Hepatocyte (in vitro differentiated cells): Measurements from ENCODE around the gene ASCC2. TPM values are rescaled to one million over a fixed set of nuclear protein-coding genes. Genes with fewer than 3 reads are reported as not detected.

ENCODE experiments used
- DNase-seq: peaks from one replicate; pipeline ENCODE4 v3.0.0-alpha.2; 2016; ENCODE audit warnings: low spot score
- H2AFZ ChIP-seq: fragments of 200-600 bp; sonication (generic); 2 replicates; pipeline ENCODE4 v1.6.0; 2016; ENCODE audit warnings: antibody characterized with exemption, mild to moderate bottlenecking
- H3K27ac ChIP-seq: fragments of 200-600 bp; sonication (generic); 2 replicates; pipeline ENCODE4 v1.5.1; 2016; ENCODE audit warnings: mild to moderate bottlenecking
- H3K27me3 ChIP-seq: fragments of 200-600 bp; sonication (generic); 2 replicates; pipeline ENCODE4 v1.6.1; 2016
- H3K36me3 ChIP-seq: fragments of 200-600 bp; sonication (generic); replicated peaks from 2 replicates; pipeline ENCODE4 v1.5.1; 2016; ENCODE audit warnings: low read depth; ENCODE audit not compliant: insufficient read depth
- H3K4me1 ChIP-seq: fragments of 200-600 bp; sonication (generic); 2 replicates; pipeline ENCODE4 v1.5.1; 2016; ENCODE audit warnings: mild to moderate bottlenecking, moderate library complexity; ENCODE audit not compliant: insufficient read depth
- H3K4me2 ChIP-seq: fragments of 200-600 bp; sonication (generic); 2 replicates; pipeline ENCODE4 v1.6.0; 2016
- H3K4me3 ChIP-seq: fragments of 200-600 bp; sonication (generic); 2 replicates; pipeline ENCODE4 v1.5.1; 2016; ENCODE audit warnings: mild to moderate bottlenecking
- H3K79me2 ChIP-seq: fragments of 200-600 bp; sonication (generic); 2 replicates; pipeline ENCODE4 v1.6.0; 2017; ENCODE audit warnings: mild to moderate bottlenecking
- H3K9me2 ChIP-seq: fragments of 200-600 bp; sonication (generic); replicated peaks from 2 replicates; pipeline ENCODE4 v1.6.0; 2017; ENCODE audit warnings: mild to moderate bottlenecking; ENCODE audit not compliant: insufficient read depth
- H3K9me3 ChIP-seq: fragments of 200-600 bp; sonication (generic); 2 replicates; pipeline ENCODE4 v1.5.1; 2016; ENCODE audit warnings: low read depth, mild to moderate bottlenecking
- H4K20me1 ChIP-seq: fragments of 200-600 bp; sonication (generic); 2 replicates; pipeline ENCODE4 v1.6.0; 2016; ENCODE audit warnings: mild to moderate bottlenecking; ENCODE audit not compliant: insufficient read depth, poor library complexity, severe bottlenecking
- CTCF ChIP-seq: fragments of 200-600 bp; sonication (generic); IDR thresholded peaks from 2 replicates; pipeline ENCODE4 v1.5.1; 2016; ENCODE audit warnings: antibody characterized with exemption, mild to moderate bottlenecking; ENCODE audit not compliant: poor library complexity
- EZH2 ChIP-seq: fragments of 200-600 bp; sonication (generic); IDR thresholded peaks from 2 replicates; pipeline ENCODE4 v1.6.1; 2016; ENCODE audit warnings: antibody characterized with exemption, mild to moderate bottlenecking, borderline replicate concordance
- EZH2phosphoT487 ChIP-seq: fragments of 200-600 bp; sonication (generic); IDR thresholded peaks from one replicate; pipeline ENCODE4 v1.6.1; 2018; ENCODE audit warnings: antibody characterized with exemption, mild to moderate bottlenecking, low read depth, moderate library complexity; ENCODE audit not compliant: unreplicated experiment, severe bottlenecking
- WGBS: methylation state at CpG from one replicate; pipeline ENCODE4 v1.1.6; 2016; ENCODE audit warnings: low lambda C conversion rate; ENCODE audit errors: missing lambda C conversion rate; 5-methylcytosine and 5-hydroxymethylcytosine counted together
- polyA plus RNA-seq: library from polyadenylated mRNA; unstranded; fragments of >200 nt; fragmentation: Nextera tagmentation; extraction: Ambion mirVana; gene quantifications from 2 replicates; pipeline ENCODE4 v1.2.1, GENCODE V29; 2016
- total RNA-seq: library from RNA; depleted of rRNA; stranded (reverse); fragments of >200 nt; gene quantifications from 2 replicates; pipeline ENCODE4 v1.2.3, GENCODE V29; 2014

ASCC2 gene
- total and polyA plus RNA-seq, 2 experiments from 2014 or later, result 25.9 to 54.8 TPM

- Histone ChIP-seq H3K9me2 (no peaks in the 10 kb centered on the region), H2AFZ (no peak overlapping the region), H3K4me2 (no peak overlapping the region), H3K27ac (no peak overlapping the region), H3K36me3 (no peaks in the 10 kb centered on the region), H3K9me3 (no peaks in the 10 kb centered on the region), H3K79me2 (no peaks in the 10 kb centered on the region), H3K27me3 (no peaks in the 10 kb centered on the region), H3K4me1 (peaks cover 4% of the 10 kb centered on the region), H3K4me3 (no peak overlapping the region), H4K20me1 (no peaks in the 10 kb centered on the region)
- no peak for TF ChIP-seq EZH2phosphoT487
- TF ChIP-seq EZH2, result no peak
- no peak for TF ChIP-seq CTCF
- DNase-seq, result no peak
- 97% methylated on average over 1 of the region's 1 CpG for WGBS
Observed at GRCh38 chr22:29817724-29818123, 20.4 kb downstream of the ASCC2 start.

DNA sequence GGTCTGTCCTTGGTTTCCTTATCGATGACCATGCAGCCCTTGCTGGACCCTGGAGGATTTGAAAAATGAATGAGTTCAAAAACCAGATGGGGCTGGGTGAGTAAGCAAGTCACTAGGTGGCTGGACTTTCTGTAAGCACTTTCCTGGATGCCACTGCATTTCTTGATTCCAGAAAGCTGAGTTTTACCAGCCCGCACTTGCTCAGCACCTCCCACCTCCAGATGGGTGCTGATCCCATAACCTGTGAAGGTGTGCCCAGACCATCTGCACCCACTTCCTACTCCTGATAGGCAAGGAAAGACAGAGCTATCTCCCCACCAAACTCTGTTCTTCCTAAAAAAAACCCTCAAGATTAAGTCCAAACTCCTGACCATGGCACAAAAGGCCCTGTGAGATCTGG, 21.1 kb downstream of the ASCC2 start:
- TF ChIP-seq EZH2 (no peak), EZH2phosphoT487 (no peak), CTCF (no peak)
- H3K4me2 ChIP-seq, result no peak overlapping the region
- WGBS, result 93% methylated on average over 2 of the region's 2 CpGs

DNA sequence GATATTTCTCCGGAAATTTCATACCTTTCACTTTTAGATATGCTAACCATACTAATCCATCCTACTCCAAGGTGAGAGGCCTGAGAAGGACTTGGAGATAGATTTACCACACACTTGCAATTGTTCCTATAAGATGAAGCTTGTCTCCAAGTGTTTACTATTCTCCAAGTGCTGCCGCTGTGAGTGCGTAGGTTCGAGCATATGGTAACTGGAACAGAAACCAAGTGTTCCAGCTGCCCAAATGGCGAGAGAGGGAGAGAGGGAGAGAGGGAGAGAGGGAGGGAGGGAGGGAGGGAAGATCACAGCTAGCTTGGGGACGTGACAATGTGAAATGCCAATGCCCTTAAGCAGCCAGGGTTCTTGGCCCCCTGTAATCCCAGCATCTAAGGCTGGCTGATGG, 21.5 kb downstream of the ASCC2 start:
- Histone ChIP-seq H3K27ac (no peak overlapping the region), H3K79me2 (no peaks in the 10 kb centered on the region), H3K4me1 (peaks cover 6% of the 10 kb centered on the region), H2AFZ (no peak overlapping the region), H3K4me3 (no peak overlapping the region), H4K20me1 (no peaks in the 10 kb centered on the region), H3K9me2 (no peaks in the 10 kb centered on the region), H3K27me3 (no peaks in the 10 kb centered on the region), H3K36me3 (no peaks in the 10 kb centered on the region), H3K9me3 (no peaks in the 10 kb centered on the region), H3K4me2 (no peak overlapping the region)
- TF ChIP-seq EZH2, result no peak
- TF ChIP-seq CTCF, result no peak
- TF ChIP-seq EZH2phosphoT487, result no peak
- DNase-seq, result no peak
- 92% methylated on average over 5 of the region's 6 CpGs for WGBS

More for the DNA sequence above, 21.1 kb downstream of the ASCC2 start:
- Histone ChIP-seq H3K27me3 (no peaks in the 10 kb centered on the region), H4K20me1 (no peaks in the 10 kb centered on the region), H3K9me2 (no peaks in the 10 kb centered on the region), H3K79me2 (no peaks in the 10 kb centered on the region), H3K4me3 (no peak overlapping the region), H3K4me1 (peaks cover 4% of the 10 kb centered on the region), H2AFZ (no peak overlapping the region), H3K9me3 (no peaks in the 10 kb centered on the region), H3K27ac (no peak overlapping the region), H3K36me3 (no peaks in the 10 kb centered on the region)
- DNase-seq, result no peak

DNA sequence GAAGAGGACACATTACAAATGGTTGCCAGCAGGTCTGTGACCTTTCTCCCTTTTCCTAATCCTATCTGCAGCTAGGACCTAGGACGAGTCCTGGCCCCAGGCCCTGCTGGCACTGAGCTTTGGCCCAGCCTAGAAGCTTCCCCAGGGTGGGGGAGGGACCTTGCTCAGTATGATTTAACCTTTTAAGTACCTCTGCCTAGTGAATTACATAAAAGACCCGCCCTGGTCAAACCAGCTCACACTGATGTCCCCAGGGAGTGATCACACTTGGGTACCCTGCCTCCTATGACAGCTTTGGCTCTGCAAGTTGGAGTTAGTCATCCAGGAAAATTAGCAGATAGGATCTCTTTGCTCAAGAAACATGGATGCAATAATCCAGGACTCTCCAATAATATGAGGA, 21.9 kb downstream of the ASCC2 start:
- Histone ChIP-seq H3K9me3 (no peaks in the 10 kb centered on the region), H3K79me2 (no peaks in the 10 kb centered on the region), H3K9me2 (no peaks in the 10 kb centered on the region), H2AFZ (no peak overlapping the region), H3K4me3 (no peak overlapping the region), H3K4me2 (no peak overlapping the region), H3K27ac (no peak overlapping the region), H3K4me1 (peaks cover 9% of the 10 kb centered on the region), H3K36me3 (no peaks in the 10 kb centered on the region), H3K27me3 (no peaks in the 10 kb centered on the region), H4K20me1 (no peaks in the 10 kb centered on the region)
- no peak for TF ChIP-seq CTCF
- TF ChIP-seq EZH2phosphoT487, result no peak
- no peak for TF ChIP-seq EZH2
- WGBS, result 81% methylated on average over 2 of the region's 2 CpGs
- DNase-seq, result no peak
